ENCODE measurements around the gene SLC17A5.
"Not testable (repeated sequence)": the region's sequence is repeated elsewhere in the genome, so short reads cannot be mapped to it uniquely, and the experiment has no call there.

DNA sequence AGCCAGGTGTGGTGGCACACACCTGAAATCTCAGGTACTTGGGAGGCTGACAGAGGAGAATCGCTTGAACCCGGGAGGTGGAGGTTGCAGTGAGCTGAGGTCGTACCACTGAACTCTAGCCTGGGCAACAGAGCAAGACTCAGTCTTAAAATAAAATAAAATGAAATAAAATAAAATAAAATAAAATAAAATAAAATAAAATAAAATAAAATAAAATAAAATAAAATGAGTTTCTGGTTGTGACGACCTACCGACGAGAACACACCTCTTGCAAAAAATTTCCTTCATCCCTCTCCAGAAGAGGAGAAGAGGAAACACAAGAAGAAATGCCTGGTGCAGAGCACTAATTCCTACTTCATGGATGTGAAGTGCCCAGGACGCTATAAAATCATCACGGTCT is 35.7 kb downstream of the SLC17A5 start:
- TF ChIP-seq CTCF, EZH2 (IDR thresholded peaks at IDR 0.05): not testable (repeated sequence)
